GM12891 (cell line): Measurements from ENCODE around the gene CBARP.

Source experiments
- POLR2A ChIP-seq: IDR thresholded peaks from 2 replicates; pipeline ENCODE4 v1.6.1; 2011; ENCODE audit warnings: low read depth, low read length, control low read depth
- TAF1 ChIP-seq: IDR thresholded peaks from 2 replicates; pipeline ENCODE4 v1.6.1; 2011; ENCODE audit warnings: low read depth, low read length, control low read depth

DNA sequence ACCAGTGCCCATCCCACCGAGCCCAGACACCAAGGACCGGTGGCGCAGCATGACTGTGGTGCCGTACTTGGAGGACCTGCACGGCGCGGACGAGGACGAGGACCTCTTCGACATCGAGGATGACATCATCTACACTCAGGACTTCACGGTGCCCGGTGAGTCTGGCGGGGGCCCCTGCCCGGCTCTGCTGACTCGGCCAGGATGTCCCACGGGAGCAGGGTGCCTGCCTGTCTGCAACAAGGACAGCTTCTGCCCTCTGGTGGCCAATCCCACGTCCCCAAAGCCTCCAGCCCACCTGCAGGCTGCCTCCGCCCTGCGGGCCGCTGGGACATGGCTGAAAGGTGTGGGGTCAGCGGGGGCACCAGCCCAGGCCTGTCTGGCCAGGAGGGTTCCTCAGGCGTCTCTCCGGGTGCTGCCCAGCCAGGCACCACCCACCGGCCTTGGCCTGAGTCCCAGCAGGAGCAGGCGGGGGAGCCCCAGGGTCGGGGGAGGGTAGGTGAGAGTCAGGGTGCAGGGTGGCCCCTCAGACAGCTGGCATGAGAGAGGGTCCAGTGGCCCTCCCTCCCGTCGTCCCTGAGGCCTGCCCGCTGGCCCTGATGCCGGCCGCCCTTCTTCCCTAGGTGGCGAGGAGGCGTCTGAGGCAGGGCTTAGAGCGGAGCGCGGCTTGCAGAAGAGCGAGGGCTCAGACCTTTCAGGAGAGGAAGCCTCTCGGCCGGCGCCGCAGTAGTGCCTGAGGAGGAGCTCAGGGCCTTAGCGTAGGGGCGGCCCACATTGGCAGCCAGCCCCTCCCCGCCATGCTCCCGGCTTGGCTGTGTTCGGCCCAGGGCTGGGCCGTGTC is 14.6 kb downstream of the CBARP start:
- no peak for TF ChIP-seq TAF1
- TF ChIP-seq POLR2A: no peak
